ENCODE data around the gene ERFE.

The ERFE gene

DNA sequence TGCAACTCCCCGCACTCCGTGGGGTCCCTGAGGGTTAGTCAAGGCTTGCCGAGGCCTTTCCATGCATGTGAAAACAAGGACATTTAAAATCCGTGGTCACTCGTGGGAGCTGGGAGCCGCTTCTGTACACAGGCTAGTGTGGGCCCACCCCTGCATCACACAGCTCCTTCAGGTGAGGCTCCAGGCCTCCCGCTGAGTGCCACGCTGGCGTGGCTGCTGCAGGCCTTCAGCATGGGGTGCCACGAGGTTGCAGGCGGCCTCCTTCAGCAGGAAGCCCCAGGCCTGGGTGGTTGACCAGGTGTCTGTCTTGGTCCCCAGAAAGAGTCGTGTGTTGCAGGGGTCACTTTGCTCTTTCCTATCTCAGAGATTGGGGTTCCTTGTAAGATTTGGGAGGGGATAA, 13.7 kb upstream of the ERFE start:
- Mint-ChIP-seq H3K9me3 (no peaks in the 10 kb centered on the region), H3K4me1 (peaks cover 18% of the 10 kb centered on the region), H3K36me3 (ENCODE audit: low read depth) (no peaks in the 10 kb centered on the region), H3K27me3 (ENCODE audit: low read depth) (no peaks in the 10 kb centered on the region), H3K27ac (peak overlapping the region in 1 of 3 experiments; percentile 43), H3K4me3 (no peak overlapping the region)
- TF ChIP-seq, protein P1, sequence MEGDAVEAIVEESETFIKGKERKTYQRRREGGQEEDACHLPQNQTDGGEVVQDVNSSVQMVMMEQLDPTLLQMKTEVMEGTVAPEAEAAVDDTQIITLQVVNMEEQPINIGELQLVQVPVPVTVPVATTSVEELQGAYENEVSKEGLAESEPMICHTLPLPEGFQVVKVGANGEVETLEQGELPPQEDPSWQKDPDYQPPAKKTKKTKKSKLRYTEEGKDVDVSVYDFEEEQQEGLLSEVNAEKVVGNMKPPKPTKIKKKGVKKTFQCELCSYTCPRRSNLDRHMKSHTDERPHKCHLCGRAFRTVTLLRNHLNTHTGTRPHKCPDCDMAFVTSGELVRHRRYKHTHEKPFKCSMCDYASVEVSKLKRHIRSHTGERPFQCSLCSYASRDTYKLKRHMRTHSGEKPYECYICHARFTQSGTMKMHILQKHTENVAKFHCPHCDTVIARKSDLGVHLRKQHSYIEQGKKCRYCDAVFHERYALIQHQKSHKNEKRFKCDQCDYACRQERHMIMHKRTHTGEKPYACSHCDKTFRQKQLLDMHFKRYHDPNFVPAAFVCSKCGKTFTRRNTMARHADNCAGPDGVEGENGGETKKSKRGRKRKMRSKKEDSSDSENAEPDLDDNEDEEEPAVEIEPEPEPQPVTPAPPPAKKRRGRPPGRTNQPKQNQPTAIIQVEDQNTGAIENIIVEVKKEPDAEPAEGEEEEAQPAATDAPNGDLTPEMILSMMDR (IDR thresholded peaks at IDR 0.05; ENCODE audit: unreplicated experiment in 3 of 3), result no peak

- H3K4me3 Mint-ChIP-seq, result no peak overlapping the region
- no peaks in the 10 kb centered on the region for H3K36me3 Mint-ChIP-seq (ENCODE audit: low read depth)
- peaks cover 18% of the 10 kb centered on the region for H3K4me1 Mint-ChIP-seq
- no peak overlapping the region for H3K27ac Mint-ChIP-seq
- TF ChIP-seq, protein P1 (IDR thresholded peaks at IDR 0.05; ENCODE audit: unreplicated experiment in 3 of 3), result no peak
- no peaks in the 10 kb centered on the region for H3K27me3 Mint-ChIP-seq (ENCODE audit: low read depth)
- no peaks in the 10 kb centered on the region for H3K9me3 Mint-ChIP-seq
Observed at GRCh38 chr2:238145851-238146250, 12.9 kb upstream of the ERFE start.

GRCh38 chr2:238146884-238147544, 11.8 kb upstream of the ERFE start:
- no peaks in the 10 kb centered on the region for H3K9me3 Mint-ChIP-seq
- H3K4me1 Mint-ChIP-seq, result peaks cover 11% of the 10 kb centered on the region
- H3K27me3 Mint-ChIP-seq (ENCODE audit: low read depth), result no peaks in the 10 kb centered on the region

GRCh38 chr2:238148981-238149380, 9.8 kb upstream of the ERFE start:
- peaks cover 3% of the 10 kb centered on the region for H3K4me1 Mint-ChIP-seq
- no peak overlapping the region for H3K27ac Mint-ChIP-seq
- H3K36me3 Mint-ChIP-seq (ENCODE audit: low read depth), result no peaks in the 10 kb centered on the region
- no peak overlapping the region for H3K4me3 Mint-ChIP-seq
- H3K27me3 Mint-ChIP-seq (ENCODE audit: low read depth), result no peaks in the 10 kb centered on the region
- H3K9me3 Mint-ChIP-seq, result no peaks in the 10 kb centered on the region
- TF ChIP-seq, protein P1 (IDR thresholded peaks at IDR 0.05; ENCODE audit: unreplicated experiment in 3 of 3), result no peak

More at GRCh38 chr2:238146884-238147544, 11.8 kb upstream of the ERFE start:
- TF ChIP-seq, protein P1 (IDR thresholded peaks at IDR 0.05; ENCODE audit: unreplicated experiment in 3 of 3), result no peak
- Mint-ChIP-seq H3K27ac (peak overlapping the region in 1 of 3 experiments; percentile 73), H3K4me3 (peak overlapping the region in 1 of 3 experiments; percentile 13), H3K36me3 (ENCODE audit: low read depth) (no peaks in the 10 kb centered on the region)

DNA sequence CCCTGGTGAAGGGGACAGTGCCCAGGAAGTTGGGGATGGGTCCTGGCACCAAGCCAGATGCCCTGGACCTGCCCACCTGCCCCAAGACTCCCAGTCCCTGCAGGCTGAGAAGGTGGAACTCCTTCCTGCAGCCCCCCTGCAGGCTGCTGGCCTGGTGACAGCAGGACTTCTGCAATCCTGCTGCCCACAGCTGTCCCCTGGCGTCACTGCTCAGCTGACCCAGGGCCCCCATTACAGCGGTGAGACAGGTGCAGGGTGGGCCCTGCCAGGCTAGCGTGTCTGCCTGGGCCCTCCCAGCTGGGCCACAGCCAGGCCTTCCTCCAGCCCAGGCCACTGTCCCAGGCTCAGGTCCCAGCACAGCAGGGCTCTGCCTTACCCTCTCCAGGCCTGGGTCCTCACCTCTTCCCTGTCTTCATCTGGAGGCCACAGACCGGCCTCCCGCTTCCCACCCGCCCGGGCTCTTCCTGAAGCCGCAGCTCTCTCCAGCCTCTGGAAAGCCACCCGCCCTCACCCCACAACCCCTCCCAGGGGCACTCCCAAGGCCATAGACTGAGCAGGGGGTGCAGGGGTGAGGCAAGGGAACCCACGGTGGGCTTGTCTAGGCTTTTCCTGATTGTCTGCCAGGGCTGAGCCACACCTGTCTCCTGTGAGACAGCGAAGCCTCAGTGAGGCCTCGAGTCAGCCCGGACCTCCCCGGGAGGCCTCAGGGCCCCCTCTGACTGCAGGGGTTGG, 8.8 kb upstream of the ERFE start:
- Mint-ChIP-seq H3K4me3 (no peak overlapping the region), H3K9me3 (no peaks in the 10 kb centered on the region), H3K4me1 (peaks cover 5% of the 10 kb centered on the region), H3K27ac (no peak overlapping the region), H3K27me3 (ENCODE audit: low read depth) (peaks cover under 1% of the 10 kb centered on the region), H3K36me3 (ENCODE audit: low read depth) (no peaks in the 10 kb centered on the region)
- TF ChIP-seq, protein P1 (IDR thresholded peaks at IDR 0.05; ENCODE audit: unreplicated experiment in 3 of 3), result no peak

Measured in nephron (organoid).